CD4-positive, alpha-beta T cell treated with Interleukin-10 for 1 hour (primary cell): ENCODE results near the gene KIF26B.
"Not testable (repeated sequence)": the region's sequence is repeated elsewhere in the genome, so short reads cannot be mapped to it uniquely, and the experiment has no call there.

Source experiments
- DNase-seq: peaks from one replicate; pipeline ENCODE4 v3.0.0-alpha.2; 2020

Gene KIF26B

GRCh38 chr1:245332085-245332484 is 177.3 kb downstream of the KIF26B start:
- no peak for DNase-seq

GRCh38 chr1:245332513-245332912 is 177.7 kb downstream of the KIF26B start:
- DNase-seq: no peak

- DNase-seq: no peak
These were observed 179.4 kb downstream of the KIF26B start for GRCh38 chr1:245334235-245334634.

- no peak for DNase-seq
These were observed 180.2 kb downstream of the KIF26B start for GRCh38 chr1:245334827-245335490.

GRCh38 chr1:245335684-245336083 is 180.9 kb downstream of the KIF26B start:
- not testable (repeated sequence) for DNase-seq

- DNase-seq: no peak
These were observed 181.6 kb downstream of the KIF26B start for GRCh38 chr1:245336149-245336983.

GRCh38 chr1:245336984-245337355 is 182.2 kb downstream of the KIF26B start:
- not testable (repeated sequence) for DNase-seq

GRCh38 chr1:245337829-245338484 is 183.2 kb downstream of the KIF26B start:
- DNase-seq: no peak

- DNase-seq: no peak
These were observed 183.7 kb downstream of the KIF26B start for GRCh38 chr1:245338485-245338877.

- no peak for DNase-seq
These were observed 187.0 kb downstream of the KIF26B start for GRCh38 chr1:245341743-245342142.

- DNase-seq: no peak
These were observed 190.6 kb downstream of the KIF26B start for GRCh38 chr1:245345191-245345884.

GRCh38 chr1:245348626-245349025 is 193.8 kb downstream of the KIF26B start:
- DNase-seq: no peak

- DNase-seq: no peak
These were observed 198.6 kb downstream of the KIF26B start for GRCh38 chr1:245353411-245353810.

- no peak for DNase-seq
These were observed 199.4 kb downstream of the KIF26B start for GRCh38 chr1:245353915-245354775.

GRCh38 chr1:245355851-245356630 is 201.3 kb downstream of the KIF26B start:
- DNase-seq: not testable (repeated sequence)

GRCh38 chr1:245356891-245357585 is 202.3 kb downstream of the KIF26B start:
- no peak for DNase-seq

GRCh38 chr1:245359101-245359680 is 204.4 kb downstream of the KIF26B start:
- not testable (repeated sequence) for DNase-seq

GRCh38 chr1:245361065-245361464 is 206.3 kb downstream of the KIF26B start:
- no peak for DNase-seq

GRCh38 chr1:245361951-245362350 is 207.2 kb downstream of the KIF26B start:
- DNase-seq: no peak
